Measurements from ENCODE around the gene SLC25A51. TPM values are rescaled to one million over a fixed set of nuclear protein-coding genes. Genes with fewer than 3 reads are reported as not detected.

SLC25A51 gene
- total RNA-seq, 4 donors from 2014 or later, result 27.5 to 43.9 (median 35.8) TPM

GRCh38 chr9:37904445-37905130 is 661 bp upstream of the SLC25A51 start:
- peak; percentile 6 for ATAC-seq
- H3K9me3 ChIP-seq, result no peaks in the 10 kb centered on the region
- H3K4me1 ChIP-seq, result peaks cover 0 to 29% (median 12%) of the 10 kb centered on the region in 3 donors
- TF ChIP-seq POLR2A (IDR thresholded peaks at IDR 0.05), result no peak
- no peak for TF ChIP-seq POLR2AphosphoS5 (IDR thresholded peaks at IDR 0.05)
- TF ChIP-seq CTCF (IDR thresholded peaks at IDR 0.05), result no peak
- TF ChIP-seq EP300 (IDR thresholded peaks at IDR 0.05), result no peak
- H3K4me3 ChIP-seq, result peak overlapping the region; percentile 77 to 84
- H3K36me3 ChIP-seq, result peaks cover 0 to under 1% of the 10 kb centered on the region in 2 donors
- peak overlapping the region; percentile 50 to 96 (median 90) for H3K27ac ChIP-seq
- 0 to 5% methylated on average over 1 to 10 of the region's 36 CpGs for WGBS, 2 donors (ENCODE audit: low coverage in 1 of 2)
- H3K27me3 ChIP-seq, result no peaks in the 10 kb centered on the region

- Histone ChIP-seq H3K27me3 (no peaks in the 10 kb centered on the region), H3K27ac (peak overlapping the region; percentile 50 to 96 (median 90)), H3K9me3 (no peaks in the 10 kb centered on the region), H3K36me3 (peaks cover 0 to 16% of the 10 kb centered on the region in 2 donors), H3K4me3 (peak overlapping the region; percentile 77 to 84), H3K4me1 (peaks cover 0 to 29% (median 12%) of the 10 kb centered on the region in 3 donors)
- WGBS, 2 donors (ENCODE audit: low coverage in 1 of 2), result 6 to 10% methylated on average over 13 to 16 of the region's 17 CpGs
- no peak for ATAC-seq
- TF ChIP-seq POLR2A (IDR thresholded peaks at IDR 0.05), result no peak
- TF ChIP-seq CTCF (IDR thresholded peaks at IDR 0.05), result no peak
- no peak for TF ChIP-seq POLR2AphosphoS5 (IDR thresholded peaks at IDR 0.05)
- TF ChIP-seq EP300 (IDR thresholded peaks at IDR 0.05), result no peak
Observed at GRCh38 chr9:37902796-37903646, 906 bp downstream of the SLC25A51 start.

- Histone ChIP-seq H3K4me3 (no peak overlapping the region), H3K27ac (no peak overlapping the region), H3K36me3 (peaks cover 0 to 24% of the 10 kb centered on the region in 2 donors), H3K4me1 (peaks cover 0 to 29% (median 12%) of the 10 kb centered on the region in 3 donors), H3K27me3 (no peaks in the 10 kb centered on the region), H3K9me3 (no peaks in the 10 kb centered on the region)
- no peak for ATAC-seq
- TF ChIP-seq EP300 (IDR thresholded peaks at IDR 0.05) (no peak), CTCF (IDR thresholded peaks at IDR 0.05) (no peak), POLR2A (IDR thresholded peaks at IDR 0.05) (no peak)
Observed at GRCh38 chr9:37902131-37902530, 1.8 kb downstream of the SLC25A51 start.

- peaks cover 0 to 55% of the 10 kb centered on the region in 2 donors for H3K36me3 ChIP-seq
- peaks cover 0 to 18% (median 12%) of the 10 kb centered on the region in 3 donors for H3K4me1 ChIP-seq
- no peak overlapping the region for H3K27ac ChIP-seq
- no peak for ATAC-seq
- no peaks in the 10 kb centered on the region for H3K27me3 ChIP-seq
- TF ChIP-seq POLR2AphosphoS5 (IDR thresholded peaks at IDR 0.05) (no peak), CTCF (IDR thresholded peaks at IDR 0.05) (no peak), POLR2A (IDR thresholded peaks at IDR 0.05) (no peak), EP300 (IDR thresholded peaks at IDR 0.05) (no peak)
- 73 to 83% methylated on average over 2 of the region's 2 CpGs for WGBS, 2 donors (ENCODE audit: low coverage in 1 of 2)
- no peaks in the 10 kb centered on the region for H3K9me3 ChIP-seq
- no peak overlapping the region for H3K4me3 ChIP-seq
Observed at GRCh38 chr9:37899041-37899440, 4.9 kb downstream of the SLC25A51 start.
